ENCODE results near the gene SUN2. TPM values are rescaled to one million over a fixed set of nuclear protein-coding genes. Genes with fewer than 3 reads are reported as not detected.

The SUN2 gene
- total and polyA plus RNA-seq, 2 of the 13 experiments (the other 11 are each of a cell fraction or from before 2014, with no cell fraction given) = 45.6 to 56.6 TPM

DNA sequence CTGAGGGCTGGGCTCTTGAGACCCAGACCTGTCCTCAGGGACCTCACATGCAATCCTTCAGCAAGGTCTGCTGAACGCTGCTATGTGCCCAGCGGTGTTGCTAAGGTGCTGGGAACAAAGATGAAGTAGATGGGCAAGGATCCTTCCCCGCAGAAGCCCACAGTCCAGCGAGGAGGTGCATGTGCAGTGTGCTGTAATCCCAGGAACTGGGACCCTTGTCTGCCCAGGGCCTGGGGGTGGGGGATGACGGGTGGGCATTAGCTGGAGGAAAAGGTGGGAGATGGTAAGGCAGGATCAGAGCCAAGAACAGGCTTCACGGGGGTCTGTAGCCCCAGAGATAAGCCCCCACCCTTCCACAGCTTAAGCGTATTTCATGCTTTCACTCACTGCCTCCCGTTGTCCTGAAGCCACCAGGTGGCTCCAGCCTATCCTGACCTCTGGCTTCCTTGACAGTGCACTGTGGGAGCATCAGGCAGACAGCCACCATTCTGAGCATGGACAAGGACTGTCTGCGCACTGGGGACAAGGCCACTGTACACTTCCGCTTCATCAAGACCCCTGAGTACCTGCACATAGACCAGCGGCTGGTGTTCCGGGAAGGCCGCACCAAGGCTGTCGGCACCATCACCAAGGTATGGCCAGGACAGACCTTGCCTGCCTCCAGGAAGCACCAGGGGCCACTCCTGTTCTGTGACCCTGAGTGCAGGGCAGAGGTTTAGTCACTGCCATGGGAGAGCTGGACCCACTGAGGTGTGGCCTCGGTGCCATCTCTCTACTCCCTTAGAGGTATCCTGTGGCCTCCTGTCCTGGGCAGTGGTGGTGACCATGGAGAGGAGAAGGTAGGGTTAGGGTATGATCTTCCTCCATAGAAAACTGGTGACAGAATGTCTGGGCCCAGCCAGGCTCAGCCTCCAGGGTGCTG is 28.0 kb downstream of the SUN2 start (continued):
- TF ChIP-seq ZSCAN9 (CRISPR knock-in tag; IDR thresholded peaks at IDR 0.05; ENCODE audit: borderline replicate concordance) (no peak), PHF20 (CRISPR knock-in tag; IDR thresholded peaks at IDR 0.05) (no peak), POLR2AphosphoS2 (IDR thresholded peaks at IDR 0.05; ENCODE audit: low read depth, low read length) (0 out of 2 replicates have a peak, but pooled peaks have one; percentile 11), ZNF451 (CRISPR knock-in tag; IDR thresholded peaks at IDR 0.05) (no peak), ZBTB21 (CRISPR knock-in tag; IDR thresholded peaks at IDR 0.05) (no peak), NFIC (IDR thresholded peaks at IDR 0.05; ENCODE audit: low read length) (no peak)
- TF ChIP-seq, protein P1, sequence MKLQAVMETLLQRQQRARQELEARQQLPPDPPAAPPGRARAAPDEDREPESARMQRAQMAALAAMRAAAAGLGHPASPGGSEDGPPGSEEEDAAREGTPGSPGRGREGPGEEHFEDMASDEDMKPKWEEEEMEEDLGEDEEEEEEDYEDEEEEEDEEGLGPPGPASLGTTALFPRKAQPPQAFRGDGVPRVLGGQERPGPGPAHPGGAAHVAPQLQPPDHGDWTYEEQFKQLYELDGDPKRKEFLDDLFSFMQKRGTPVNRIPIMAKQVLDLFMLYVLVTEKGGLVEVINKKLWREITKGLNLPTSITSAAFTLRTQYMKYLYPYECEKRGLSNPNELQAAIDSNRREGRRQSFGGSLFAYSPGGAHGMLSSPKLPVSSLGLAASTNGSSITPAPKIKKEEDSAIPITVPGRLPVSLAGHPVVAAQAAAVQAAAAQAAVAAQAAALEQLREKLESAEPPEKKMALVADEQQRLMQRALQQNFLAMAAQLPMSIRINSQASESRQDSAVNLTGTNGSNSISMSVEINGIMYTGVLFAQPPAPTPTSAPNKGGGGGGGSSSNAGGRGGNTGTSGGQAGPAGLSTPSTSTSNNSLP (IDR thresholded peaks at IDR 0.05; ENCODE audit: low read depth, low read length) = no peak
- TF ChIP-seq, protein P2, sequence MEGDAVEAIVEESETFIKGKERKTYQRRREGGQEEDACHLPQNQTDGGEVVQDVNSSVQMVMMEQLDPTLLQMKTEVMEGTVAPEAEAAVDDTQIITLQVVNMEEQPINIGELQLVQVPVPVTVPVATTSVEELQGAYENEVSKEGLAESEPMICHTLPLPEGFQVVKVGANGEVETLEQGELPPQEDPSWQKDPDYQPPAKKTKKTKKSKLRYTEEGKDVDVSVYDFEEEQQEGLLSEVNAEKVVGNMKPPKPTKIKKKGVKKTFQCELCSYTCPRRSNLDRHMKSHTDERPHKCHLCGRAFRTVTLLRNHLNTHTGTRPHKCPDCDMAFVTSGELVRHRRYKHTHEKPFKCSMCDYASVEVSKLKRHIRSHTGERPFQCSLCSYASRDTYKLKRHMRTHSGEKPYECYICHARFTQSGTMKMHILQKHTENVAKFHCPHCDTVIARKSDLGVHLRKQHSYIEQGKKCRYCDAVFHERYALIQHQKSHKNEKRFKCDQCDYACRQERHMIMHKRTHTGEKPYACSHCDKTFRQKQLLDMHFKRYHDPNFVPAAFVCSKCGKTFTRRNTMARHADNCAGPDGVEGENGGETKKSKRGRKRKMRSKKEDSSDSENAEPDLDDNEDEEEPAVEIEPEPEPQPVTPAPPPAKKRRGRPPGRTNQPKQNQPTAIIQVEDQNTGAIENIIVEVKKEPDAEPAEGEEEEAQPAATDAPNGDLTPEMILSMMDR (CRISPR knock-in tag; IDR thresholded peaks at IDR 0.05) = peak; percentile 24; the same call in 1 of the 2 replicates
- TF ChIP-seq, protein P3, sequence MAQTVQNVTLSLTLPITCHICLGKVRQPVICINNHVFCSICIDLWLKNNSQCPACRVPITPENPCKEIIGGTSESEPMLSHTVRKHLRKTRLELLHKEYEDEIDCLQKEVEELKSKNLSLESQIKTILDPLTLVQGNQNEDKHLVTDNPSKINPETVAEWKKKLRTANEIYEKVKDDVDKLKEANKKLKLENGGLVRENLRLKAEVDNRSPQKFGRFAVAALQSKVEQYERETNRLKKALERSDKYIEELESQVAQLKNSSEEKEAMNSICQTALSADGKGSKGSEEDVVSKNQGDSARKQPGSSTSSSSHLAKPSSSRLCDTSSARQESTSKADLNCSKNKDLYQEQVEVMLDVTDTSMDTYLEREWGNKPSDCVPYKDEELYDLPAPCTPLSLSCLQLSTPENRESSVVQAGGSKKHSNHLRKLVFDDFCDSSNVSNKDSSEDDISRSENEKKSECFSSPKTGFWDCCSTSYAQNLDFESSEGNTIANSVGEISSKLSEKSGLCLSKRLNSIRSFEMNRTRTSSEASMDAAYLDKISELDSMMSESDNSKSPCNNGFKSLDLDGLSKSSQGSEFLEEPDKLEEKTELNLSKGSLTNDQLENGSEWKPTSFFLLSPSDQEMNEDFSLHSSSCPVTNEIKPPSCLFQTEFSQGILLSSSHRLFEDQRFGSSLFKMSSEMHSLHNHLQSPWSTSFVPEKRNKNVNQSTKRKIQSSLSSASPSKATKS (CRISPR knock-in tag; IDR thresholded peaks at IDR 0.05) = no peak
- TF ChIP-seq, protein P4, sequence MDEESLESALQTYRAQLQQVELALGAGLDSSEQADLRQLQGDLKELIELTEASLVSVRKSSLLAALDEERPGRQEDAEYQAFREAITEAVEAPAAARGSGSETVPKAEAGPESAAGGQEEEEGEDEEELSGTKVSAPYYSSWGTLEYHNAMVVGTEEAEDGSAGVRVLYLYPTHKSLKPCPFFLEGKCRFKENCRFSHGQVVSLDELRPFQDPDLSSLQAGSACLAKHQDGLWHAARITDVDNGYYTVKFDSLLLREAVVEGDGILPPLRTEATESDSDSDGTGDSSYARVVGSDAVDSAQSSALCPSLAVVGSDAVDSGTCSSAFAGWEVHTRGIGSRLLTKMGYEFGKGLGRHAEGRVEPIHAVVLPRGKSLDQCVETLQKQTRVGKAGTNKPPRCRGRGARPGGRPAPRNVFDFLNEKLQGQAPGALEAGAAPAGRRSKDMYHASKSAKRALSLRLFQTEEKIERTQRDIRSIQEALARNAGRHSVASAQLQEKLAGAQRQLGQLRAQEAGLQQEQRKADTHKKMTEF (CRISPR knock-in tag; IDR thresholded peaks at IDR 0.05) = no peak
- TF ChIP-seq, protein P5, sequence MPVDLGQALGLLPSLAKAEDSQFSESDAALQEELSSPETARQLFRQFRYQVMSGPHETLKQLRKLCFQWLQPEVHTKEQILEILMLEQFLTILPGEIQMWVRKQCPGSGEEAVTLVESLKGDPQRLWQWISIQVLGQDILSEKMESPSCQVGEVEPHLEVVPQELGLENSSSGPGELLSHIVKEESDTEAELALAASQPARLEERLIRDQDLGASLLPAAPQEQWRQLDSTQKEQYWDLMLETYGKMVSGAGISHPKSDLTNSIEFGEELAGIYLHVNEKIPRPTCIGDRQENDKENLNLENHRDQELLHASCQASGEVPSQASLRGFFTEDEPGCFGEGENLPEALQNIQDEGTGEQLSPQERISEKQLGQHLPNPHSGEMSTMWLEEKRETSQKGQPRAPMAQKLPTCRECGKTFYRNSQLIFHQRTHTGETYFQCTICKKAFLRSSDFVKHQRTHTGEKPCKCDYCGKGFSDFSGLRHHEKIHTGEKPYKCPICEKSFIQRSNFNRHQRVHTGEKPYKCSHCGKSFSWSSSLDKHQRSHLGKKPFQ (CRISPR knock-in tag; IDR thresholded peaks at IDR 0.05; ENCODE audit: insufficient replicate concordance) = no peak

Data from HepG2 (cell line).